ENCODE data around the gene RNF167. TPM values are rescaled to one million over a fixed set of nuclear protein-coding genes. Genes with fewer than 3 reads are reported as not detected.

Gene RNF167
- total and polyA plus RNA-seq, 2 of the 13 experiments (the other 11 are each of a cell fraction or from before 2014, with no cell fraction given), result 44.1 to 45.4 TPM

GRCh38 chr17:4966844-4967538 lies 26.9 kb downstream of the RNF167 start (continued):
- TF ChIP-seq SNAPC2 (CRISPR knock-in tag; IDR thresholded peaks at IDR 0.05) (no peak), ETV6 (CRISPR knock-in tag; conservative IDR thresholded peaks at IDR 0.05) (0 out of 2 replicates have a peak, but pooled peaks have one; percentile 24), BCL3 (CRISPR knock-in tag; IDR thresholded peaks at IDR 0.05) (peak; percentile 75), GMEB1 (CRISPR knock-in tag; IDR thresholded peaks at IDR 0.05; ENCODE audit: borderline replicate concordance) (peak; percentile 24; the same call in 1 of the 2 replicates), ZNF574 (CRISPR knock-in tag; IDR thresholded peaks at IDR 0.05) (no peak), MIER3 (CRISPR knock-in tag; IDR thresholded peaks at IDR 0.05; ENCODE audit: borderline replicate concordance) (no peak), SIX1 (CRISPR knock-in tag; IDR thresholded peaks at IDR 0.05; ENCODE audit: borderline replicate concordance) (no peak), HNRNPK (IDR thresholded peaks at IDR 0.05; ENCODE audit: low read depth, low read length, poor library complexity, severe bottlenecking) (no peak), PBX2 (CRISPR knock-in tag; IDR thresholded peaks at IDR 0.05) (peak; percentile 97), ZBTB37 (CRISPR knock-in tag; IDR thresholded peaks at IDR 0.05) (no peak), ZNF883 (CRISPR knock-in tag; IDR thresholded peaks at IDR 0.05; ENCODE audit: not compliant biosample characterization) (peak; percentile 37), MXD4 (CRISPR knock-in tag; IDR thresholded peaks at IDR 0.05) (no peak; the same call in 1 of the 2 replicates), XBP1 (CRISPR knock-in tag; IDR thresholded peaks at IDR 0.05) (no peak), HNF4G (IDR thresholded peaks at IDR 0.05; ENCODE audit: borderline replicate concordance, low read depth, low read length) (no peak), HNF4G (CRISPR knock-in tag; IDR thresholded peaks at IDR 0.05; ENCODE audit: borderline replicate concordance, low read depth) (no peak), THAP9 (CRISPR knock-in tag; IDR thresholded peaks at IDR 0.05; ENCODE audit: borderline replicate concordance) (no peak), ZNF792 (CRISPR knock-in tag; IDR thresholded peaks at IDR 0.05) (peak; percentile 22)

All from HepG2 (cell line).